NB4 (cell line): Measurements from ENCODE around the gene HEXD.

ENCODE experiments used
- DNase-seq: peaks from one replicate; pipeline ENCODE4 v3.0.0; 2010; ENCODE audit warnings: low read depth
- H3K4me3 ChIP-seq: one replicate; pipeline ENCODE4 v1.5.1; 2011; ENCODE audit warnings: mild to moderate bottlenecking, low read depth, low read length, moderate library complexity
- CTCF ChIP-seq: IDR thresholded peaks from one replicate; pipeline ENCODE4 v1.5.1; 2012; ENCODE audit warnings: low read depth, low read length
- MAX ChIP-seq: IDR thresholded peaks from 2 replicates; pipeline ENCODE4 v1.6.1; 2011; ENCODE audit warnings: low read depth, low read length
- MYC ChIP-seq: IDR thresholded peaks from 2 replicates; pipeline ENCODE4 v1.6.1; 2011; ENCODE audit warnings: low read depth, low read length
- POLR2A ChIP-seq: IDR thresholded peaks from 2 replicates; pipeline ENCODE4 v1.6.1; 2011; ENCODE audit warnings: mild to moderate bottlenecking; ENCODE audit not compliant: insufficient read length; ENCODE audit errors: extremely low read depth

The HEXD gene

DNA sequence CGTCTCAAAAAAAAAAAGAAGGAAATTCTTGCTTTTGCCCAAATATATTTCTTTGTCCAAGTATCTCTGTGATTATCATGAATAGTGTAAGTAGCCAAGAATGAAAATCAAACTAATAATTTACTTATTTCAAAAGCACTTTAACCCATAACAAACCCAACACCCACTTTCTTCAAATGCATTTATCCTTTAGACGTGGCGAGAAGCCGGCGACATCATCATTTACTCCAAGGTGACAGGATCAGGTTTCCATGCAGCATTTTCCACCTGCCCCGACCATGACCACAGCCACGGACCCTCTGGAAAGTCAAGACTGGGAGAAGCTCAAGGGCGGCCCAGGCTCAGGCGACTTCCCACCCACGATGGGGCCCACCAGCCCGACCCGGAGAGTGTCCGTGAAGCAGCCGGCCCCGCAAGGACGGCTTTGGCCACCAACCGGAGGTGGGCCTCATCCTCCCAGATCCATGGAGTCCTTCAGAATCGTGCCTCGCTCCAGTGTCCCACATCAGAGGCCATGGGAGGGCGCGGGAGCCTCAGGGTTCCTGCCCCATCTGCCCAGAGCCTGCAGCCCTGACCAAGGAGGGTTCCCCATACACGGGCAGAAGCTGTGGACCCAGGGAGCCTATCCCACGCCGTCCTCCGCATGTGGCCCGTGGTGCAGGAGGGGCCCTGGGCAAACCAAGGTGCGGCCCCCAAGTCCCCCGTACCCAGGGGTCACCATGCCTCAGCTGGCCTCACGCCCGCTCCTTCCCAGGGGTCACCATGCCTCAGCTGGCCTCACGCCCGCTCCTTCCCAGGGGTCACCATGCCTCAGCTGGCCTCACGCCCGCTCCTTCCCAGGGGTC, 27.9 kb upstream of the HEXD start:
- DNase-seq = no peak
- no peak for TF ChIP-seq MAX
- no peak for TF ChIP-seq MYC
- TF ChIP-seq CTCF = no peak
- H3K4me3 ChIP-seq = no peak overlapping the region

GRCh38 chr17:82390860-82391435, 27.2 kb upstream of the HEXD start:
- DNase-seq = no peak
- TF ChIP-seq MYC (no peak), POLR2A (no peak), MAX (no peak), CTCF (no peak)
- H3K4me3 ChIP-seq = no peak overlapping the region

- TF ChIP-seq MYC (no peak), CTCF (no peak), MAX (no peak), POLR2A (no peak)
- DNase-seq = no peak
- H3K4me3 ChIP-seq = no peak overlapping the region
These were observed 26.6 kb upstream of the HEXD start for GRCh38 chr17:82391496-82392066.

DNA sequence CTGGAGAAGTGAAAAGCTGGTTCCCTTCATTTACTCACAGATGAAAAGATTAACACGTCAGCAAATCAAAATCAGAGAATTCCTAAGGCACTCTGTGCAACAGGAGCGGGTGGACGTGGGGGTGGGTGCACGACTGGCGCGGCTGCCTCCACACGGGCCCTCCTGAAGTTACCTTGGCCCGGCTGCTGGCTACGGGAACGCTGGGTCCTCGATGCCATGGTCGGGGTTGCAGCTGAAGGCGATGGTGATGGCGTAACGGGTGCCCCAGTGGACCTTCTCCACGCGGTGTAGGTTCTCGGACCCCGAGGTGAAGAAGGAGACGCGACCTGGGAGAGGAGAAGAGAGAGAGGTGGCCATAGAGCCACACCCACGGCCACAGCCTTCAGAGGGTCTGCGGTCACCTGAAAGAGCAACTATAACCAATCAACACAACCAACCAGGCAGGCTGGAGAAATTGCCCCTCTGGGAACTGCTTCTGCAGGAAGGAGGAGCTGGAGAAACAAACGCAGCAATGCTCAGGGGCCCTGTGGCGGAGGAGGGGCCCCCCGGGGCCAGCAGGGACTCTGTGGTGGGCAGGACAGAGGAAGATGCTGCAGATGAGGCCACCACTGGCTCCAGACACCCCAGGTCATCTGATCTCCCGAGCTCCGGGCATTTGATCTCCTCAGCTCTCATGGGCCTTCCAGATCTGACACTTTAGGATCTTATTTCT, 25.8 kb upstream of the HEXD start:
- TF ChIP-seq MAX = no peak
- H3K4me3 ChIP-seq = no peak overlapping the region
- peak; percentile 72 for DNase-seq

DNA sequence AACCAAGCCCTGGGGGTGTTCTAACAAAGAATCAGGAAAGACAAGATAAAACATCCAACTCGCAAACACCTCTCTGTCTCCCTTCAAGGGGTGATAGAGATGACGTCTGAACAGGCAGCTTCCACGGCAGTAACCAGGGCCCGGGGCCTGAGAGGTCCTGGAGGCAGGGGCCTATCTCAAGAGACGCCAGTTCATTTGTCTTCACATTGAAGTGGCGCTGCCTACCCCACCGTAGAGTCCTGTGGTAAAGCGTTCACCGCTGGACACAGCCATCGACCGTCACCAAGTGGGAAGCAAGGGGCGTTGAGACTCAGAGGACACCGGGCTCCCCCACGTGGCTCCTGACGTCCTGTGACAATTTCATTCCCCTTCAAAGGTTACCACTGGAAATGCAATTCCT, 25.2 kb upstream of the HEXD start:
- DNase-seq = no peak
- TF ChIP-seq CTCF (no peak), MYC (no peak)
- H3K4me3 ChIP-seq = no peak overlapping the region

DNA sequence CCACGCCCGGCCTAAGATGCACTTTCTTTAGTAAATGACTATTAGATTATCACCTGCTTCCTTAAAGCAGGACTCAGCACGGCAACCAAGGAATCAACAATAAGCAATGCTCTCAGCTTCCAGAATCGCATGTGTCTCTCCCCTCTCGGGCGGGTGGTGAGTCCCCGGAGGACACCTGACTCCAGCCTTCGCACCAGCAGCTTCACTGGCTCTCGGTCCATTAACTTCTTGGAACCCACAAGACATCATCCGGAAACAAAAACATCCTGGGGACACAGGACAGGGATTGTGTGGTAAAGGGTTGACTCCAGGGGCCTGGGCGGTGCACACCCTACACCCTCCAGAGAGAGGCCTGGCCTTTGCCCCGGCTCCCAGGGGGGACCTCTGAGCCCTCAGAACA, 23.9 kb upstream of the HEXD start:
- no peak overlapping the region for H3K4me3 ChIP-seq
- TF ChIP-seq MYC = no peak
- TF ChIP-seq CTCF = no peak
- TF ChIP-seq MAX = no peak
- TF ChIP-seq POLR2A = no peak
- DNase-seq = no peak
